DMS79 (cell line): ENCODE data around the gene MAEA.
A peak's percentile ranks its signal among the peaks of the same experiment; 100 is the strongest.

Experiments
- DNase-seq: peaks from one replicate; lab custom pipeline; 2025; lab: John Stamatoyannopoulos, UW

Gene MAEA

DNA sequence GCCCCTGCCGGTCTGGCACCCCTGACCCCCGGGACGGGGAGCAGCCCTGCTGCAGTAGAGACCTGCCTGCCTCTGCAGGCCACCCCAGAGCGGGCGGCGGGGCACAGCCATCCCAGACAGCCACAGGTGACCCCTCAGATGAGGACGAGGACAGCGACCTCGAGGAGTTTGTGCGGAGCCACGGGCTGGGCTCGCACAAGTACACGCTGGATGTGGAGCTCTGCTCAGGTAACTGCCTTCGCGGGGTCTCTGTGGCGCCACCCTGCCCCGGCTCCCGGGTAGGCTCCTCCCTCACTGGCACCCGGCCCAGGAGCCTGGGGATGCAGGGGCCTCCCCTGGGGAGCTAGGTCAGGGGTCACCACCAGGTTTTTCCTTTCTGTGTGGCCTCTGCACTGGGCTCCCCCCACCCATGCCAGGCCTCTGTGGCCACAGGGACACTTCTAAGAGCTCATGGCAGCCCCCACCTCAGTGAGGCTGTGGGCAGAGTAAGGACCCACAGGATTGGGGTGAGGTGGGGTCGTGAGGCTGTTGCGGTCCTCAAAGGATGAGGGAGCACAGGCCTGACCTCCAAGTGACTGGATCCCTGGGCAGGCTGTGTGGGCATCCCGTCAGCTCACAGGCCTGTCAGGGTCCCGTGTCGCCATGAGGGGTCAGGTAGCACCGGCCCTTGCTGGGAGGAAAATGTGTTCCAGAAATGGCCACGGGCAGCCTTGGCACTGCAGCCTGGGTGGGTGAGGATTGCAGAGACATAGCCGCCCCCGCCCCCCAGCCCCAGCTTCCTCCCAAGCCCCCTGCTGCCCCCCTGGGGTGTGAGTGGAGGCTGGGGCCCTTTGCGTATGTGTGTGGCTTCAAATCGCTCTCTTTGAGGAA is 63.7 kb downstream of the MAEA start:
- DNase-seq, result no peak

GRCh38 chr4:1354136-1354982 is 64.7 kb downstream of the MAEA start:
- DNase-seq, result no peak

- no peak for DNase-seq
Measured at GRCh38 chr4:1354983-1355275, 65.2 kb downstream of the MAEA start.

DNA sequence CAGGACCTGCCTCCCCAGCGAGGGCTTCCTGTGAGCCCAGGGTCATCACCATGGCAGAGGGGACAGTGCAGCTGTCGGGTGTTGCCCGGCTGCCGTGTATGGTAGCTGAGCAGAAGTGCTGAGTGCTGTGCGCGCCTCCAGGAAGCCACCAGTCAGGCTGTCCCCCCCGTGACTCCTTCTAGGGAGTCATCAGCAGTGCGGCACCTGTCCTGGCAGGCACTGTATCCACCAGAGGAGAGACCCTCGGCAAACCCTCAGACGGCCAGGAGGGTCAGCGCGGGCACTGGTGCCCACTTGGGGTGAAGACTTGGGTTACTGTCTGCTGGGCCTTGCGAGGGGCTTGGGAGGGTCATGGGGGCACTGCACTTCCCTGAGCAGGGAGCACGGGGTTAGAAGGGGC is 65.7 kb downstream of the MAEA start:
- no peak for DNase-seq

DNA sequence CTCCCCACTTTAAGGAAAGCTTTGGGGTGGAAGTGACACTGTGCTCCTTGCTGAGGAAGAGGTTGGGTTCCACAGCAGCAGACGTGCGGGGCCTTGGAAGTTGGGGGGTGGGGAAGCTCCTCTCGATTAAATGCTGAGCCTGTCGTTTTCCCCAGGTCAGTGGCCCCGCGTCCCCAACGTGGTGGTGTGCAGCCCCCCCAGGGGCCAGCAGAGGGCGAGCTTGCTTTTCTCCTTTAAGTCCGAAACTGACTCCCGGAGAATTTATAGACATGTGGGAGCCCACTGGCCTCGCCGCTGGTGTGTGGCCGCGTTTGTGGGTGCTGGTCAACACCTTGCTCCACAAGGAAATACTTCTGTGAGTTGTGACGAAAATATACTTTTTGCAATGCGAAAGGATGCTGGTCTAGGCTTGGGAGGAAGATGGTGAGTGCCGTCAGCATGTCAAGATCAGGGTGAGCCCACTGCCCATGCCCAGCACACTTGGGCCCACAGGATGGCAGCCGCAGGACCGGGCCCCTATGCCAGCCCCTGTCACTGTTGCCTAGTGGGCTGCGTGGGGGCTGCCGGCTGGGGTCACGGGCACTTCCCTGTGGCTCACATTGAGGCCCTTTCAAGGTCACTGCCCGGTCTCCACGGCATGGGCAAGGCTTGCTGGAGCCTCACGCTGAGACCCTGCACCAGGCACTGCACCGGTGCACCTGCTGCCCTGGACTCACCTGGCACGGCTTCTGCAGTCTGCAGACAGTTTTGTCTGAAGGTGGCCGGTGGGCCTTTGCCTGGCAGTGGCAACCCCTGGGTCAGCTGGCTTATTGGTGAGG is 66.7 kb downstream of the MAEA start:
- no peak for DNase-seq

GRCh38 chr4:1357356-1358248 is 67.9 kb downstream of the MAEA start:
- DNase-seq, result no peak

- DNase-seq, result no peak
Measured at GRCh38 chr4:1358421-1359143, 68.9 kb downstream of the MAEA start.

DNA sequence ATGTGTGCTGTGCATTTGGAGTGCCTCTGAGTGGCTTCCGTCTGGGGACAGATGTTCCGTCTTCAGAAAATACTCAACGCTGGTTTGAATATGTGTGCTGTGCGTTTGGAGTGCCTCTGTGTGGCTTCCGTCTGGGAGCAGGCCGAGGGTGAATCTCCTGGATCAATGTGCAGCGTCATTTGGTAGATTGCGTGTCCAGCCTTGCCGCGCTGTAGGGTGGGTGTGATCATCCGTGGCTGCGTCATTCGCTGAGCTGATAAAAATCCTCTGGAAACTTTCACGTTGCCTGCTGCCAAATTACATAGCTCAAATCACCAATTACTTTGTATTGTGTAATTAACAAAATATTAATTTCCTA is 69.4 kb downstream of the MAEA start:
- DNase-seq, result peak; percentile 50

GRCh38 chr4:1359976-1360375 is 70.3 kb downstream of the MAEA start:
- no peak for DNase-seq

GRCh38 chr4:1360423-1361283 is 71.0 kb downstream of the MAEA start:
- no peak for DNase-seq

DNA sequence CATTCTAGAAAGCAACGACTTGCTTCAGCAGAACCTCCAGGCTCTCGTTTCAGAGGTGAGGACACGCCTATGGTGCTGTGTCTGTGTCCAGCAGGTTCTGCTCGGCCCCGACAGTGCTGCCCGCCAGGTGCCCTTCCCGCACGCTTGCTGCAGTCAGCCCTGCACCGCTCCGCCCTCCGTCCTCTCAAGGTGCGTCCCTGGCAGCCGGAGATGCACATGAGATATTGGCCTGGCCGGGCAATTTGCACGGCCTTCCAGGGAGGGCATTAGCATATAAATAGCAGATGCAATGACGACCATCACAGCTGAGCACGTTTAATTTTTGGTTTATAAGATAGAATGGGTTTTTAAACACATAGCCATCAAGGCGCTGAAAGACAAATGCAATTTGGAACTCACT is 71.7 kb downstream of the MAEA start:
- DNase-seq, result no peak

- no peak for DNase-seq
Measured at GRCh38 chr4:1362046-1362445, 72.4 kb downstream of the MAEA start.

- no peak for DNase-seq
Measured at GRCh38 chr4:1362521-1362920, 72.8 kb downstream of the MAEA start.

DNA sequence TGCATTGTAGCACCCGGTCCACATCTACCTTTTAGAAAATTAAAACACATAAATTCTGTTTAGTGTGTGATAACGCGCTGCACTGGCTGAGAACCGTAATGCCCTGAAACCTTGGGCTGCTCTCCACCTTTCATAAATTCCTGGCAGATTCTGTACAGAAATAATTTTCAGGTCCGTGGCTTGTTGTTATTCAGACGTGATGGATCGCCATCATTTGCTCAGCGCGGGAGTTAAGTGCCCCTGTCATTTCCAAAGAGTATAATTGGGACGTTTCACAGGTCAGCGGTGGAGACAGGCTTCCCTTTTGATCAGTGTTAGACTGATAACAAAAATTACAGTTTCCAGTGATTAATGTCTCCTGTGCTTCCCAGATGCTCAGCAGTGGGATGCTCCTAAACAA is 73.8 kb downstream of the MAEA start:
- no peak for DNase-seq

DNA sequence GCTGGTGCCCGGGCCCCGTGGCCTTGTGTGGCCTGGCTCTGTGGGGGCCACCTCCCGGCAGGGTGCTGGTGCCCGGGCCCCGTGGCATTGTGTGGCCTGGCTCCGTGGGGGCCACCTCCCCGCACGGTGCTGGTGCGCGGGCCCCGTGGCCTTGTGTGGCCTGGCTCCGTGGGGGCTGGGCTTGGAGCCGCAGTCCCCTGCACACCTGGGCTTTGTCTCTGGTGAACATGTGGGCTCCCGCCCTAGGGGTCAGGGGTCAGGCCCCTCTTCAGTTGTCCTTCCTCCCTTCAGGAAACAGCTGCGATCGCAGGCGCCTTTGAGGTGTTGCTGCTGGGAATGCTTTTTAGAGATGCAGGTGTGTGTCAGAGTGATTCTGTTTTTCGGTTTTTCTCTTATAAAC is 74.5 kb downstream of the MAEA start:
- no peak for DNase-seq

DNA sequence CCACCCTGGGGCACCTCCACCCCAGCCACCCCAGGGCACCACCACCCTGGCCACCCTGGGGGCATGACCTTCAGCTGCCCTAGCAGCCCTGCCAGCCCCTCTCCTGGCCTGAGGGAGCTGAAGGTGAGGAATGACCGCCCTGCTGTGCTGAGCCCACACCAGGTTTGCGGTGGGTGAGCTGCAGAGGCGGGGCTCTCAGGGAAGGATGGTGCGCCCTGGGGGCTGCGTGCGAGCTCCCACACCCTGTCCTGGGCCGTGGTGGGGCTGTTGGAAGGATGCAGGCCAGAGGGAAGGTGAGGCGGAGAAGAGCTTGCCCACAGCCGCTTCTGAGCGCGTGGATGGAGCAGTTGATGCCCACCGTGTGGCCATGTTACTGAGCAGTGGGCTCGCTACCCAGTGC is 75.1 kb downstream of the MAEA start:
- DNase-seq, result no peak

- DNase-seq, result peak; percentile 85
Measured at GRCh38 chr4:1365271-1366178, 75.8 kb downstream of the MAEA start.

GRCh38 chr4:1366371-1367229 is 76.9 kb downstream of the MAEA start:
- no peak for DNase-seq
